MCF 10A (cell line): ENCODE results near the gene NHERF1. TPM values are rescaled to one million over a fixed set of nuclear protein-coding genes. Genes with fewer than 3 reads are reported as not detected.

Experiments
- BruUV-seq: library from RNA; stranded (reverse); fragments of 400-500 nt; replicated peaks from 2 replicates; lab custom pipeline; 2021; lab: Mats Ljungman, UMichigan
- CTCF ChIA-PET: fragments of 300-600 bp; sonication (Branson Sonifier 250); formaldehyde crosslinking; extraction: SDS; loops from one replicate; lab custom pipeline; 2021; ENCODE audit warnings: antibody characterized with exemption, inconsistent platforms; lab: Yijun Ruan, JAX
- POLR2A ChIA-PET: fragments of 300-600, 350-650 bp; sonication (Branson Sonifier 250); formaldehyde crosslinking; extraction: SDS; loops from one replicate; lab custom pipeline; 2020; ENCODE audit warnings: antibody characterized with exemption, inconsistent platforms; lab: Yijun Ruan, JAX
- DNase-seq: peaks from one replicate; pipeline ENCODE4 v3.0.0-alpha.2; 2018; ENCODE audit not compliant: unreplicated experiment
- H3K27ac Mint-ChIP-seq: one replicate; pipeline ENCODE4 v1.8.0; 2022; ENCODE audit warnings: mild to moderate bottlenecking, low read depth, mixed read lengths; ENCODE audit not compliant: unreplicated experiment
- H3K27me3 Mint-ChIP-seq: one replicate; pipeline ENCODE4 v1.8.0; 2022; ENCODE audit warnings: mixed read lengths; ENCODE audit not compliant: insufficient read depth, unreplicated experiment
- H3K36me3 Mint-ChIP-seq: one replicate; pipeline ENCODE4 v1.8.0; 2022; ENCODE audit warnings: mild to moderate bottlenecking, moderate library complexity, mixed read lengths; ENCODE audit not compliant: insufficient read depth, unreplicated experiment
- H3K4me1 Mint-ChIP-seq: one replicate; pipeline ENCODE4 v1.8.0; 2022; ENCODE audit warnings: mixed read lengths; ENCODE audit not compliant: insufficient read depth, unreplicated experiment
- H3K4me3 Mint-ChIP-seq: one replicate; pipeline ENCODE4 v1.8.0; 2022; ENCODE audit warnings: mild to moderate bottlenecking, moderate library complexity, mixed read lengths; ENCODE audit not compliant: unreplicated experiment
- H3K9me3 Mint-ChIP-seq: one replicate; pipeline ENCODE4 v1.8.0; 2022; ENCODE audit warnings: mixed read lengths; ENCODE audit not compliant: unreplicated experiment
- intact Hi-C: fragments of 100-400 bp; cut with micrococcal nuclease; formaldehyde crosslinking; loops from 2 replicates; pipeline ENCODE4 v1.14.1; 2022
- total RNA-seq: library from RNA; stranded (reverse); gene quantifications from 2 replicates; pipeline ENCODE4 v1.2.3, GENCODE V29; 2022
- TF ChIP-seq, protein P1 (sequence below): fragments of 200-600 bp; IDR thresholded peaks from one replicate; pipeline ENCODE4 v1.8.0; 2022; ENCODE audit warnings: antibody characterized with exemption, mild to moderate bottlenecking; ENCODE audit not compliant: unreplicated experiment

NHERF1 gene
- total RNA-seq, 1 experiment from 2014 or later: 25.3 TPM

DNA sequence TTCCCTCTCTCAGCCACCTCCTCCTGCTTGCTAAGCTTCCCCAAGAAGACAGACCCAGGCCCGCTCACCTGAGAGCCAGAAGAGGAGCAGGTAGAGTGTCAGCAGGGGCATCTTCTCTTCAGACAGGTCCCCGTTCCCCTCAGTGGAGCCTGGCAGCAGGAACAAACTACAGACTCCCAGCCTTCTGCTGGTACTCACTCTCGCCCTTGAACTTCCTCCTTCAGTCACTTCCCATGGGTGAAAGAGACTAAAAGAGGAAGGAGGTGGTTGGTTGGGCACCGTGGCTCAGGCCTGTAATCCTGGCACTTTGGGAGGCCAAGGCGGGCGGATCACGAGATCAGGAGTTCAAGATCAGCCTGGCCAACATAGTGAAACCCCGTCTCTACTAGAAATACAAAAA is 35.7 kb upstream of the NHERF1 start, which contains the start of gene CD300LF:
CD300LF (minus strand) TSS at position 168 of the 400 bp plus-strand sequence; CDS start at position 111, 57 bp downstream.
- TF ChIP-seq, protein P1, sequence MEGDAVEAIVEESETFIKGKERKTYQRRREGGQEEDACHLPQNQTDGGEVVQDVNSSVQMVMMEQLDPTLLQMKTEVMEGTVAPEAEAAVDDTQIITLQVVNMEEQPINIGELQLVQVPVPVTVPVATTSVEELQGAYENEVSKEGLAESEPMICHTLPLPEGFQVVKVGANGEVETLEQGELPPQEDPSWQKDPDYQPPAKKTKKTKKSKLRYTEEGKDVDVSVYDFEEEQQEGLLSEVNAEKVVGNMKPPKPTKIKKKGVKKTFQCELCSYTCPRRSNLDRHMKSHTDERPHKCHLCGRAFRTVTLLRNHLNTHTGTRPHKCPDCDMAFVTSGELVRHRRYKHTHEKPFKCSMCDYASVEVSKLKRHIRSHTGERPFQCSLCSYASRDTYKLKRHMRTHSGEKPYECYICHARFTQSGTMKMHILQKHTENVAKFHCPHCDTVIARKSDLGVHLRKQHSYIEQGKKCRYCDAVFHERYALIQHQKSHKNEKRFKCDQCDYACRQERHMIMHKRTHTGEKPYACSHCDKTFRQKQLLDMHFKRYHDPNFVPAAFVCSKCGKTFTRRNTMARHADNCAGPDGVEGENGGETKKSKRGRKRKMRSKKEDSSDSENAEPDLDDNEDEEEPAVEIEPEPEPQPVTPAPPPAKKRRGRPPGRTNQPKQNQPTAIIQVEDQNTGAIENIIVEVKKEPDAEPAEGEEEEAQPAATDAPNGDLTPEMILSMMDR: no peak
- intact Hi-C loops: no loop called here
- no peak within 1 kb of the TSS for H3K27ac Mint-ChIP-seq
- H3K27me3 Mint-ChIP-seq: peaks cover 46% of the 10 kb centered on the region
- no peak within 1 kb of the TSS for H3K4me3 Mint-ChIP-seq
- DNase-seq: no peak
- H3K4me1 Mint-ChIP-seq: no peaks in the 10 kb centered on the region
- CTCF ChIA-PET: no interaction called here
- POLR2A ChIA-PET: no interaction called here
- H3K9me3 Mint-ChIP-seq: no peaks in the 10 kb centered on the region
- BruUV-seq: no TSS peak
- no peaks in the 10 kb centered on the region for H3K36me3 Mint-ChIP-seq

DNA sequence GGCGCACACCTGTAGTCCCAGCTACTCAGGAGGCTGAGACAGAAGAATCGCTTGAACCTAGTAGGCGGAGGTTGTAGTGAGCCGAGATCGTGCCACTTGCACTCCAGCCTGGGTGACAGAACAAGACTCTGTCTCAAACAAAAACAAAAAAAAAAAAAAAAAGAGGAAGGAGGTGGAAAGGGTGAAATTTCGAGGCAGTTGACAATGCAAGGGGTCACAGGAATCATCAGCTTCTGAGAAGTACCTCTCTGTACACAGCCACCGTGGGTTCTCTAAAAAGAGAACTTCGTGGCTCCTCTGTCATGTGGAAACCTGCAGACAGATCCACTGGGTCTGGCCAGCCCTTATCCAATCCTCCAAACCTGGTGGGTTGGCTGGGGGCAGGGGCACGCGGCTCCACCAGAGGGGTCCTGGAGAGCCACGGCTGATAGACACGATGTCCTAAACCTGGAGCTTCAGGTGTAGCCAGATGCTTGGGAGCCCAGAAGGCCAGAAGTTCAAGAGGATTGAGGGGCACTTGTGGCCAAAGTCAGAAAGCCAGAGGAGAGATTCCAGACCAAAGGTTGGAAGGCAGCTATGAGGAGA is 35.2 kb upstream of the NHERF1 start:
- no peaks in the 10 kb centered on the region for H3K36me3 Mint-ChIP-seq
- H3K9me3 Mint-ChIP-seq: no peaks in the 10 kb centered on the region
- ChIA-PET POLR2A (no interaction called here), CTCF (no interaction called here)
- peaks cover 46% of the 10 kb centered on the region for H3K27me3 Mint-ChIP-seq
- intact Hi-C loops: no loop called here
- TF ChIP-seq, protein P1: no peak
- H3K27ac Mint-ChIP-seq: no peak overlapping the region
- no TSS peak for BruUV-seq
- H3K4me1 Mint-ChIP-seq: no peaks in the 10 kb centered on the region
- no peak for DNase-seq
- H3K4me3 Mint-ChIP-seq: no peak overlapping the region

DNA sequence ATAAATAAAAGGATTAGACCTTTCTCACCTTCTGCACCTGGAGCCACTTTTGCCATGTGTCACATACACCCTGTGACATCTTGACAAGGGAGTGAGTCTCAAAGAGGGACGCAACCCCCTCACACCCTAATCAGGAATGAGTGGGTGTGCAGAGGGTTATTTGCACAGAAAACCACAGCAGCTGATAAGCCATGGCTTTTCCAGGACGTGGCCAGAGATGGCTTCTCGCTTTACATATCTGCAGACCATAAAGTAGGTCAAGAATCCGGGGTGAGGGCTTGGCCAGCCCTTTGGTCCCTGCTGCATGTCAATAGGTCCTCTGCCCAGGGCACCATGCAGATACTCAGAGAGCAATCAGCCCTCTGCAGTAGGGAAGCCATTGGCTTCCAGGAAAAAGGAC is 33.3 kb upstream of the NHERF1 start:
- Mint-ChIP-seq H3K9me3 (no peaks in the 10 kb centered on the region), H3K4me3 (no peak overlapping the region), H3K27me3 (peaks cover 63% of the 10 kb centered on the region), H3K36me3 (no peaks in the 10 kb centered on the region), H3K4me1 (no peaks in the 10 kb centered on the region), H3K27ac (no peak overlapping the region)
- POLR2A ChIA-PET: no interaction called here
- DNase-seq: no peak
- no TSS peak for BruUV-seq
- CTCF ChIA-PET: no interaction called here
- intact Hi-C loops: no loop called here
- TF ChIP-seq, protein P1: no peak

DNA sequence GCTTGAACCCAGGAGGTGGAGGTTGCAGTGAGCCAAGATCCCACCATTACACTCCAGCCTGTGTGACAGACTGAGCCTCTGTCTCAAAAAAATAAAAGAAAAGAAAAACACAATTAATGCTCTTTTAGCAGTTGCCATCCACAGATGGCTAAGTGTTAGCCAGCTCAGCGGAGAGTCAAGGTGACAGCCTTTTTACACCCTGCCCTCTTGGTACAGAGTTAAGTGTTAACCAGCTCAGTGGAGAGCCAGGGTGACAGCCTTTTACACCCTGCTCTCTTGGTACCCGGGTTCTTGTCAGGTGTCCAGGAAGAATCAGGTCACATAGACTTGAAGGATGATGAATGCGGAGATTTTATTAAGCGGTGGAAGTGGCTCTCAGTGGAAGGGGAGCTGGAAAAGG is 27.9 kb upstream of the NHERF1 start:
- POLR2A ChIA-PET: interaction anchor here (0.6 kb wide), 1 partner anchor 27 kb away, joined by 4 read pairs; no protein-coding TSS in a partner anchor
- BruUV-seq: no TSS peak
- Mint-ChIP-seq H3K27me3 (peaks cover 71% of the 10 kb centered on the region), H3K4me1 (no peaks in the 10 kb centered on the region), H3K9me3 (no peaks in the 10 kb centered on the region), H3K27ac (no peak overlapping the region), H3K36me3 (no peaks in the 10 kb centered on the region), H3K4me3 (no peak overlapping the region)
- CTCF ChIA-PET: interaction anchor here (0.6 kb wide), 1 partner anchor 415 kb away, joined by 4 read pairs; no protein-coding TSS in a partner anchor
- TF ChIP-seq, protein P1: no peak
- intact Hi-C loops: no loop called here
- DNase-seq: no peak
